ENCODE data around the gene RAD51B. TPM values are rescaled to one million over a fixed set of nuclear protein-coding genes. Genes with fewer than 3 reads are reported as not detected.

RAD51B gene
- total RNA-seq, 1 experiment from 2014 or later, result 7.2 TPM

DNA sequence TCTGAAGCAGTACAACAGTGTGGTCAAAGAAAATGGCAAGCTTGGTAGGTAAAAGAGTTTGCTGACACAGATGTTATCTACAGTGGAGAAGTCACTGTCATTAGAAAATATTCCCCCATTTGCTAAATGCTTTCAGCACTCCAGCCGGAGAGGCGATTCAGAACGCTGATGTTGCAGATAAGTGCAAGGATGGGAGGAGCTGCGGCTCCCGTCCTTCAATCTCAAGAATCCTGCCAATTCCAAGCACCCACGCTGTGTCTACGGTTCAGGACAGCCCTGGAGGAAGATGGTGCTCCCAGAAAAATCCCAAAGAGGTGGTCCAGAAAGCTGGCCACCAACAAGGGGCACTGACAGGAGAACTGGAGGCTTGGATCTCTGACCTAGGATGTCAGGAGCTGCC, 894.2 kb downstream of the RAD51B start:
- DNase-seq, result no peak
- Histone ChIP-seq H3K36me3 (no peaks in the 10 kb centered on the region), H3K4me3 (no peak overlapping the region), H3K27me3 (no peaks in the 10 kb centered on the region), H3K9me3 (no peaks in the 10 kb centered on the region)

DNA sequence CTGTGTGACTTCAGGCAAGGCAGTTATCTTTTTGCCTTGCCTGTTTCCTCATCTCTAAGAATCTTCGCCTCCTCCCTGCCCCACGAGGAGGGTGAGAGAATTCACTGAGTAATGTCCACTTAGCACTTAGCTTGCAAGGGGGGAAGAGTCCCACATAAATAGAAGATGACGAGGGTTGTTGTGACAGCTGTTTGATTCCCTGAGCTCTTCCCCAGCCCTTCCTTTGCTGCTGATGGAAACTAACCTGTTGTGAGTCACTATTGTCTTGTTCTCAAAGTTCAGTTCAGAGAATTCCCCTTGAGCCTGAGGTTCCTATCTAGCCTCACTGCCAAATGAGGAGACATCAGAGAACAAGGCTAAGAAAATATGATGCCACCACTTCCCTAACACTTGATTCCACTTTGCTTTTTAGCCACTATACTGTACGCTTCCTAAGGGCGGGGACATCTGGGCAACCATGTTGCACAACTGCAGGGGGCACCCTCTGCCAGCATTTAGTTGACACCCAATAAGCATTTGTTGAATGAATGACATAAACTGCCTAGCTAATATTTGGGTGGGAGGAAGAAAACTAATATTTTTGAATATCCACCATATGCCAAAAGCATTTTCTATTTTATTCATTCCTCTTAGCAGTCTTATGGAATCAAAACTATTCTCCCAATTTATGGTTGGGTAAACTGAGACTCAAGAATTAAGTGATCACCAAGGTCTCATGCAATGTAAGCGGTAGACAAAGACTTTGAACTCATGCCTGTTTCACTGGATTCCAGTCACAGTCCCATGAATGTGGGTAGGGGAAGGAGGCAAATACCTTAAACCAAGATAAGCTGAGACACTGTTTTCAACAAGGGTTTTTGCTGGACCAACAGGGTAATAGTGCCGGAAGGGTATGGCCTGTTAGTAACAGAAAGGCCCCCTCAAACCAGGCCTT, 895.7 kb downstream of the RAD51B start:
- no peak for DNase-seq
- Histone ChIP-seq H3K4me3 (no peak overlapping the region), H3K9me3 (no peaks in the 10 kb centered on the region), H3K27me3 (no peaks in the 10 kb centered on the region), H3K36me3 (no peaks in the 10 kb centered on the region)

- Histone ChIP-seq H3K9me3 (no peaks in the 10 kb centered on the region), H3K27me3 (no peaks in the 10 kb centered on the region), H3K36me3 (no peaks in the 10 kb centered on the region), H3K4me3 (no peak overlapping the region)
- DNase-seq, result no peak
Observed at GRCh38 chr14:68716698-68717097, 897.1 kb downstream of the RAD51B start.

DNA sequence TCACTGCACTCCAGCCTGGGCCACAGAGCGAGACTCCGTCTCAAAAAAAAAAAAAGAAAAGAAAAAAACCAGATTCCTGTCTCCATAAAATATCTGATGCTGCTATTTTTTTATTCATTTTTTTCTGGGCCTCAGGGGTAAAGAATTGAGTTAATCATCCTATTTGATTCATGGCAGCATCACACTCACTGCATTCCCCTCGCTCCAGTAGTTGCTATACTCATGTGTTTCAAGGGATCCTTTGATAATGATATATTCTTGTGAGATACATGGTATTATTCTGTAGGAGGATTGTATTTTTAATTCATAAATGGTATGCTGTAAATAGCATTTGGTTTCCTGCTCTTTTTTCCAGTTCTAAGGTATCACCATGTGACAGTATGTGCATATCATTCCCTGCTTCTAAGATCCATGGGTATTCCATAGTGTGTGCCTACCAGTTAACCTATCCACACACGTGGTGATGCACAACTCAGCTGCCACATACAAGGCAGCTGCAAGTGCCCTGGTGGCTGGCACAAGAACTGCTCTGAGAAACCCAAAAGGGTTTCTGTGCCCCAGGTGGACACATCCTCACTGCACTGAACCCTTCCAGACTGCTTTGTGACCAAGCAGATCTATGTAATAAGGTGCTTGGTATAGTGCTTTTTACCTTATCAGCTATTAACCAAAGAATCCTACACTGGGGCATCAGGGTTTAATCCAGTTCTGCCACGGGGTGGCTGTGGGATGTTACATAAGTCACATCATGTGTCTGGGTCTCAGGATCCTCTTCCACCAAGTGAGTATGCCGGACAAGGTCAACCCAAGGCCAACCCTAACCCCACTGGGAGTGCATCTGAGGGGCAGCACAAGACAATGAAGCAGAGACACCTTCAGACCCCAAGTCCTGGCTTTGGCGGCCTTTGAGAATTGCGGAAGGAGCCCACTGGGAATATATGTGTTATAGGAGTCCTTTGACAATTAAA, 898.7 kb downstream of the RAD51B start:
- no peaks in the 10 kb centered on the region for H3K27me3 ChIP-seq
- H3K9me3 ChIP-seq, result no peaks in the 10 kb centered on the region
- no peak overlapping the region for H3K4me3 ChIP-seq
- no peaks in the 10 kb centered on the region for H3K36me3 ChIP-seq
- no peak for DNase-seq

DNA sequence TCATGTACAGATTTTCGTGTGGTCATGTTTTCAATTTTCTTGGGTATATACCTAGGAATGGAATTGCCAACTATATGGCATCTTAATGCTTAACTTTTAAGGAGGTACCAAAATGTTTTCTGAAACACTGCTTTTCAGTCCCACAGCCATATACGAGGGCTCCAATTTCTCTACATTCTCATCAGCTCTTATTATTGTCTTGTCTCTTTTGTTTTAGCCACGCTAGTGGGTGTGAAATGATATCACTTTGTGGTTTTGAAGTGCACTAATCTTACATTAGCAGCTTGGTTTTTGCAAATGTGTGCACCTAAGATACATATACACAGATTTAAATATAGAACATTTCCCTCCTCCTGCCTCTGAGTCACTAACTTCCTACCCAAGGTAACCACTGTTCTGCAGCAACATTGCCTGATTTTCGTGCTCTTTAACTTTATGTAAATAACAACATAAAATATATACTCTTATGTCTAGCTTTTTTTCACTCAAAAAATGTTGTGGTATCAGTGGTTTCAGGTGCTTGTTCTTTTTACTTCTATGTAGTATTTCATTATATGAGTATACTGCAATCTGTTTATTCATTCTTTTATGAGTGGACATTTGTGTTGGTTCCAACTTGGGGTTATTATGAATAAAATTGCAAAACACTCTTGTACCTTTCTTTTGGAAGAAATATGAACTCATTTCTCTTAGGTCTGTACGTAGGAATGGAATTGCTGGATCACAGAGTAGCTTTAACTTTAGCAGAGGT, 900.2 kb downstream of the RAD51B start:
- no peaks in the 10 kb centered on the region for H3K27me3 ChIP-seq
- H3K4me3 ChIP-seq, result no peak overlapping the region
- no peaks in the 10 kb centered on the region for H3K9me3 ChIP-seq
- no peak for DNase-seq
- H3K36me3 ChIP-seq, result no peaks in the 10 kb centered on the region

DNA sequence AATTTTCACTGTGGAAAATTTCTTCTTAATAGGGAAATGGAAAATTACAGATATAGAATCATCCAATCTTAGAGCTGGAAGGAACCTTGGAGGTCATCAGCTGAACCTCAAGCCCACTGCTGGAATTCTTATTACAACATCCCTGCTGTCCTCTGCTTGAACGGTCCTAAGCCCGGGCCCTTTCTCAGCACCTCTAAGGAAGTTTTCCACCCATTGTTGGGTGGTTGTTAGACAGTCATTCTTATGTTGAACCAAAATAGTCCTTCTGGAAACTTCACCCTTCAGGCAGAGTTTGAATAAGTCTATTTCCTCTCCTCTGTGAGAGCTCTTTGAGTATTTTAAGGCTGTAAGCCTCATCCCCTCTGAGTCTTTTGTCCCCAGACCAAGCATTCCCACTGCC, 902.6 kb downstream of the RAD51B start:
- Histone ChIP-seq H3K27me3 (no peaks in the 10 kb centered on the region), H3K36me3 (no peaks in the 10 kb centered on the region), H3K9me3 (no peaks in the 10 kb centered on the region), H3K4me3 (no peak overlapping the region)
- DNase-seq, result no peak

DNA sequence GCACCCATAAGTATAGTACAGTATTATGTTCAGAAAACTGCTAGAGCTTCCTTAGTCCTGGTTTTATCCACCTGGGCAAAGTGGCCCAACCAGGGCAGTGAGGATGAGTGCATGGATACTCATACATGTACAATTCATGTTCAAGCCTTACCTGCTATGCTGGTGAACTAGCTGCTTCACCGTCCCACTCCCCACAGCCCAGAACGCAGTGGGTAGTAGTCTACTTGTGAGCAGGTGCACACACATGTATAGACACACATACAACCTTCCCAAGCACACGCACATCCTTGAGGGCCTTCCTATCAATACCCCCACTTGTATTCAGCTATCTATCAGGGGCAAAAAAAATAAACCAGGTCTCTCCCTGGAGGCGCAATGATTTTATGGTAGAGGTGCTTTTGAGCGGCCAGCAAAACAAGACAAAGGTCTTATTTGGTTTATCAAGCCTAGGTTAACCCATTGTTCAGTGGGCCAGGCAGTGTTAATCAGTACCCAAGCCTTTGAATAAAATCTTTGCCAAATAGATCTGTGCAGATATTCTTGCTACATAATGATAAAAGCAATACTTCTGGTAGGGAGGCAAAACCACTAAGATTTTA, 903.5 kb downstream of the RAD51B start:
- no peaks in the 10 kb centered on the region for H3K36me3 ChIP-seq
- DNase-seq, result no peak
- H3K9me3 ChIP-seq, result no peaks in the 10 kb centered on the region
- no peaks in the 10 kb centered on the region for H3K27me3 ChIP-seq
- no peak overlapping the region for H3K4me3 ChIP-seq

DNA sequence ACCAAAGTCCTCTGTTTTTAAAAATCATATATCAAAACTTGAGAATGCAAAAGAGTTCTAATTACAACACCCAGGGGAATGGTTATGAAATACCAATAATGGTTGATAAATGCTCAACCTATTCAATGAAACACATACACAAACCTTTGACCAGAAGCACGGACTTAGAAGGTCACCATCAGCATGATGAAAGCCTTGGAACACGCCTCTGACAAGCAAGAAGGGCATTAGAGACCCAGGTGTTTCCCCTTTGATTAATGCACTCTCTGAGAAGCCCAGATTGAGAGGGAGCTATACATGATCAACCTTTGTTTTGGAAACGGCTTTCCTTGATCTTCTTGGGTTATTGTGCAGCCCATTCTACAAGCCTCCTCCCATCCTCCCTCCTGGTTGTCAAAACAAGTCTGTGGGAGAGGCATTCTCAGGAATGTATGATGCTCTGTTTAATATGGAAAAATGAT, 904.3 kb downstream of the RAD51B start:
- no peaks in the 10 kb centered on the region for H3K36me3 ChIP-seq
- no peaks in the 10 kb centered on the region for H3K27me3 ChIP-seq
- no peaks in the 10 kb centered on the region for H3K9me3 ChIP-seq
- no peak for DNase-seq
- no peak overlapping the region for H3K4me3 ChIP-seq

DNA sequence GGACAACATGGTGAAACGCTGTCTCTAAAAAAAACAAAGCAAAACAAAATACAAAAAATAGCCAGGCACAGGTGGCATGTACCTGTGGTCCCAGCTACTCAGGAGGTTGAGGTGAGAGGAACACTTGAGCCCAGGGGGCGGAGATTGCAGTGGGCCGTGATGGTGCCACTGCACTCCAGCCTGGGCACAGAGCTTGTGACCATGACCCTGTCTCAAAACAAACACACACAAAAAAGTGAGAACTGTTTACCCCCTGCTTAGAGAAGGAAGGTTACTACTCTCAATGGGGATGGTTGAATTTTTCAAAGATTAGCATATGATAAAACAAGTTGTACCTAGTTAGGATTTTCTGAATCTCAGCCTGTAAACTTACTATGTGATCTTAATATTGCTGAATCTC, 905.3 kb downstream of the RAD51B start:
- Histone ChIP-seq H3K36me3 (no peaks in the 10 kb centered on the region), H3K9me3 (no peaks in the 10 kb centered on the region), H3K27me3 (no peaks in the 10 kb centered on the region), H3K4me3 (no peak overlapping the region)
- no peak for DNase-seq

DNA sequence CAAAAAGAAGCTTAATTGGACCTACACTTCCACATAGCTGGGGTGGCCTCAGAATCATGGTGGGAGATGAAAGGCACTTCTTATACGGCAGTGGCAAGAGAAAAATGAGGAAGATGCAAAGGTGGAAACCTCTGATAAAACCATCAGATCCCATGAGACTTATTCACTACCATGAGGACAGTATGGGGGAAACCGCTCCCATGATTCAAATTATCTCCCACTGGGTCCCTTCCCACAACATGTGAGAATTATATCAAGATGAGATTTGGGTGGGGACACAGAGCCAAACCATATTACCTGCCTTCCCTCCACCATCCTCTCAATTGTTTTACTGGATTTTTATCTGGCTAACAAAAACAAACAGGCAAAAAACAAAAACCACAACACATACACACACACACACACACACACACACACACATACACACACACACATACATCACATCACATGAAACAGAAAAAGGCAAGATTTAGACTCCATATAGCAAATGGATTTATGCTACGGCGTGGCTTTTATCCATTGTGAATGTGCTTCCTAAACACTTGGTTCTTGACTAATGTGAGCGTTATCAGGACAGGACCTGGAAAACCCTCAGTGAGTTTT, 906.6 kb downstream of the RAD51B start:
- Histone ChIP-seq H3K27me3 (no peaks in the 10 kb centered on the region), H3K9me3 (no peaks in the 10 kb centered on the region), H3K4me3 (no peak overlapping the region), H3K36me3 (no peaks in the 10 kb centered on the region)
- DNase-seq, result no peak

GRCh38 chr14:68727315-68728047, 907.9 kb downstream of the RAD51B start:
- Histone ChIP-seq H3K4me3 (no peak overlapping the region), H3K27me3 (no peaks in the 10 kb centered on the region), H3K9me3 (no peaks in the 10 kb centered on the region), H3K36me3 (no peaks in the 10 kb centered on the region)
- no peak for DNase-seq

- H3K9me3 ChIP-seq, result no peaks in the 10 kb centered on the region
- H3K36me3 ChIP-seq, result no peaks in the 10 kb centered on the region
- H3K4me3 ChIP-seq, result no peak overlapping the region
- no peaks in the 10 kb centered on the region for H3K27me3 ChIP-seq
- DNase-seq, result no peak
Observed at GRCh38 chr14:68728342-68729106, 908.9 kb downstream of the RAD51B start.

GRCh38 chr14:68729556-68729955, 910.0 kb downstream of the RAD51B start:
- no peaks in the 10 kb centered on the region for H3K9me3 ChIP-seq
- H3K4me3 ChIP-seq, result no peak overlapping the region
- no peak for DNase-seq
- H3K36me3 ChIP-seq, result no peaks in the 10 kb centered on the region
- no peaks in the 10 kb centered on the region for H3K27me3 ChIP-seq

- H3K36me3 ChIP-seq, result no peaks in the 10 kb centered on the region
- DNase-seq, result no peak
- H3K4me3 ChIP-seq, result no peak overlapping the region
- no peaks in the 10 kb centered on the region for H3K9me3 ChIP-seq
- no peaks in the 10 kb centered on the region for H3K27me3 ChIP-seq
Observed at GRCh38 chr14:68730348-68730747, 910.8 kb downstream of the RAD51B start.

All from MG63 (cell line).